ENCODE measurements around the gene TIAL1. TPM values are rescaled to one million over a fixed set of nuclear protein-coding genes. Genes with fewer than 3 reads are reported as not detected.

The TIAL1 gene
- polyA plus RNA-seq, 3 donors = 6.7 to 118 (median 7.2) TPM

DNA sequence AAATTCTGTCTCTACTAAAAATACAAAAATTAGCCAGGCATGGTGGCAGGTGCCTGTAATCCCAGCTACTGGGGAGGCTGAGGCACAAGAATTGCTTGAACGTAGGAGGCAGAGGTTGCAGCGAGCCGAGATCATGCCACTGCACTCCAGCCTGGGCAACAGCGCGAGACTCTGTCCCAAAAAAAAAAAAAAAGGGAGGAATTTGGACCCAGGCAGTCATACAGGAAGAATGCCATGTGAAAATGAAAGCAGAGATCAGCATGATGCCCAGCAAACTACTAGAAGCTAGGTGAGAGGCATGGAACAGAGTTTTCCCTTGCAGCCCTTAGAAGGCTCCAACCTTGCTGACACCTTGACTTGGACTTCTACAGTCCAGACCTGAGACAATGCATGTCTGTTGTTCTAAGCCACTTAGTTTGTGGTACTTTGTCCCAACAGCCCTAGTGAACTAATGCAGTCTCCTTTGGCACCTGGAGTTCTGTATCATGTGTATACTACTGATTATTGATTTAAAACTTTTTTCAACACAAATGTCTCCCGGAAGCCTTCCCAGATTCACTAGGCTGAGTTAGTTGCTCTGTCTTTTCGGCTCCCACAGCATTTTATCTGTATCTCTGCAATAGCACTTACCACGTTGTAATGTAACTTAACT is 44.2 kb upstream of the TIAL1 start:
- Mint-ChIP-seq H3K27ac (no peak overlapping the region), H3K36me3 (no peaks in the 10 kb centered on the region), H3K4me3 (no peak overlapping the region), H3K4me1 (peaks cover 3% of the 10 kb centered on the region), H3K27me3 (ENCODE audit: low read depth in 3 of 3) (peaks cover 0 to 3% (median 0%) of the 10 kb centered on the region in 3 donors), H3K9me3 (peaks cover 7 to 33% (median 22%) of the 10 kb centered on the region in 7 donors)
- Histone ChIP-seq H3K9me3 (replicated peaks in 1 of 2; ENCODE audit: control insufficient read depth in 1 of 2, insufficient read depth in 1 of 2, low read length in 2 of 2) (peaks cover 14 to 24% of the 10 kb centered on the region in 2 donors), H3K79me2 (ENCODE audit: insufficient read depth, low read length) (no peaks in the 10 kb centered on the region), H3K27me3 (ENCODE audit: control insufficient read depth in 2 of 2, insufficient read depth in 2 of 2, low read length in 2 of 2) (no peaks in the 10 kb centered on the region), H3K9ac (ENCODE audit: insufficient read depth, low read length, poor library complexity, severe bottlenecking) (no peak overlapping the region), H2AFZ (ENCODE audit: insufficient read depth, low read depth, low read length, poor library complexity, severe bottlenecking) (no peak overlapping the region), H3K4me1 (ENCODE audit: control insufficient read depth in 1 of 2, insufficient read depth in 2 of 2, low read length in 2 of 2) (no peaks in the 10 kb centered on the region), H4K20me1 (ENCODE audit: insufficient read depth, low read length) (no peaks in the 10 kb centered on the region), H3K36me3 (replicated peaks in 1 of 2; ENCODE audit: control insufficient read depth in 1 of 2, insufficient read depth in 2 of 2, low read length in 2 of 2) (no peaks in the 10 kb centered on the region), H3K27ac (ENCODE audit: low read depth in 1 of 2, low read length in 2 of 2) (no peak overlapping the region), H3K4me3 (replicated peaks in 1 of 3; ENCODE audit: low read depth in 2 of 3, low read length in 3 of 3) (no peak overlapping the region), H3K4me2 (replicated peaks; ENCODE audit: extremely low read depth, low read length, poor library complexity, severe bottlenecking) (no peak overlapping the region)
- DNase-seq = no peak
- WGBS (ENCODE audit: insufficient coverage) = 100% methylated on average over 7 of the region's 8 CpGs
- intact Hi-C loops (cut with micrococcal nuclease) = loop anchor here in 1 of 2 donors (5.0 kb wide), 1 partner anchor 34 kb away; no protein-coding TSS in a partner anchor
- TF ChIP-seq, protein P1, sequence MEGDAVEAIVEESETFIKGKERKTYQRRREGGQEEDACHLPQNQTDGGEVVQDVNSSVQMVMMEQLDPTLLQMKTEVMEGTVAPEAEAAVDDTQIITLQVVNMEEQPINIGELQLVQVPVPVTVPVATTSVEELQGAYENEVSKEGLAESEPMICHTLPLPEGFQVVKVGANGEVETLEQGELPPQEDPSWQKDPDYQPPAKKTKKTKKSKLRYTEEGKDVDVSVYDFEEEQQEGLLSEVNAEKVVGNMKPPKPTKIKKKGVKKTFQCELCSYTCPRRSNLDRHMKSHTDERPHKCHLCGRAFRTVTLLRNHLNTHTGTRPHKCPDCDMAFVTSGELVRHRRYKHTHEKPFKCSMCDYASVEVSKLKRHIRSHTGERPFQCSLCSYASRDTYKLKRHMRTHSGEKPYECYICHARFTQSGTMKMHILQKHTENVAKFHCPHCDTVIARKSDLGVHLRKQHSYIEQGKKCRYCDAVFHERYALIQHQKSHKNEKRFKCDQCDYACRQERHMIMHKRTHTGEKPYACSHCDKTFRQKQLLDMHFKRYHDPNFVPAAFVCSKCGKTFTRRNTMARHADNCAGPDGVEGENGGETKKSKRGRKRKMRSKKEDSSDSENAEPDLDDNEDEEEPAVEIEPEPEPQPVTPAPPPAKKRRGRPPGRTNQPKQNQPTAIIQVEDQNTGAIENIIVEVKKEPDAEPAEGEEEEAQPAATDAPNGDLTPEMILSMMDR (IDR thresholded peaks at IDR 0.05) = no peak

DNA sequence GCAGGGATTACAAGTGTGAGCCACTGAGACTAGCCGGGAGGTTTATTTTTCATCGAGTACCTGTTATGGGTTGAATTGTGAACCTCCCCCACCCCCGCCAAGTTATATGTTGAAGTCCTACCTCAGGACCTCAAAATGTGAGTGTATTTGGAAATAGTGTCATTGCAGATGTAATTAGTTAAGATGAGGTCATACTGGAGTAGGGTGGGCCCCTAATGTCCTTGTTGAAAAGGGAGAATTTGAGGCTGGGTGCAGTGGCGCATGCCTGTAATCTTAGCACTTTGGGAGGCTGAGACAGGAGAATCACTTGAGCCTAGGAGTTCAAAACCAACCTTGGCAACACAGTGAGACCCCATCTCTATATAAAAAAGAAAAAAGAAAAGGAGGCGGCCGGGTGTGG is 43.6 kb upstream of the TIAL1 start:
- H3K79me2 ChIP-seq (ENCODE audit: insufficient read depth, low read length) = no peaks in the 10 kb centered on the region
- H3K4me1 ChIP-seq (ENCODE audit: control insufficient read depth in 1 of 2, insufficient read depth in 2 of 2, low read length in 2 of 2) = no peaks in the 10 kb centered on the region
- DNase-seq = no peak
- H4K20me1 ChIP-seq (ENCODE audit: insufficient read depth, low read length) = no peaks in the 10 kb centered on the region
- no peak overlapping the region for H3K4me3 Mint-ChIP-seq
- peaks cover 3% of the 10 kb centered on the region for H3K4me1 Mint-ChIP-seq
- peaks cover 14 to 19% of the 10 kb centered on the region in 2 donors for H3K9me3 ChIP-seq (replicated peaks in 1 of 2; ENCODE audit: control insufficient read depth in 1 of 2, insufficient read depth in 1 of 2, low read length in 2 of 2)
- no peak overlapping the region for H2AFZ ChIP-seq (ENCODE audit: insufficient read depth, low read depth, low read length, poor library complexity, severe bottlenecking)
- no peaks in the 10 kb centered on the region for H3K27me3 ChIP-seq (ENCODE audit: control insufficient read depth in 2 of 2, insufficient read depth in 2 of 2, low read length in 2 of 2)
- no peaks in the 10 kb centered on the region for H3K36me3 Mint-ChIP-seq
- H3K9me3 Mint-ChIP-seq = peaks cover 5 to 27% (median 17%) of the 10 kb centered on the region in 7 donors
- no peak overlapping the region for H3K9ac ChIP-seq (ENCODE audit: insufficient read depth, low read length, poor library complexity, severe bottlenecking)
- H3K4me3 ChIP-seq (replicated peaks in 1 of 3; ENCODE audit: low read depth in 2 of 3, low read length in 3 of 3) = no peak overlapping the region
- peaks cover 0 to 3% (median 0%) of the 10 kb centered on the region in 3 donors for H3K27me3 Mint-ChIP-seq (ENCODE audit: low read depth in 3 of 3)
- H3K27ac Mint-ChIP-seq = no peak overlapping the region
- TF ChIP-seq, protein P1 (IDR thresholded peaks at IDR 0.05) = no peak
- H3K27ac ChIP-seq (ENCODE audit: low read depth in 1 of 2, low read length in 2 of 2) = no peak overlapping the region
- intact Hi-C loops (cut with micrococcal nuclease) = loop anchor here in 1 of 2 donors (5.0 kb wide), 1 partner anchor 33 kb away; no protein-coding TSS in a partner anchor
- no peaks in the 10 kb centered on the region for H3K36me3 ChIP-seq (replicated peaks in 1 of 2; ENCODE audit: control insufficient read depth in 1 of 2, insufficient read depth in 2 of 2, low read length in 2 of 2)
- H3K4me2 ChIP-seq (replicated peaks; ENCODE audit: extremely low read depth, low read length, poor library complexity, severe bottlenecking) = no peak overlapping the region
- no CpG with 5 or more reads among the region's 6 CpGs for WGBS (ENCODE audit: insufficient coverage)

All from CD14-positive monocyte (primary cell).